ENCODE measurements around the gene ZNF580. TPM values are rescaled to one million over a fixed set of nuclear protein-coding genes. Genes with fewer than 3 reads are reported as not detected.
A peak's percentile ranks its signal among the peaks of the same experiment; 100 is the strongest.

Gene ZNF580
- total and polyA plus RNA-seq, 9 of the 15 experiments (the other 6 are each of a cell fraction or from before 2014, with no cell fraction given) = 2.3 to 47.4 (median 6.0) TPM

GRCh38 chr19:55679343-55680257, 38.8 kb downstream of the ZNF580 start:
- DNase-seq (ENCODE audit: extremely low read depth in 1 of 4, low spot score in 3 of 4) (no peak), FAIRE-seq (no peak), ATAC-seq (no peak)
- H3K4me1 ChIP-seq (replicated peaks in 1 of 2; ENCODE audit: control insufficient read depth in 2 of 2, insufficient read depth in 2 of 2, low read length in 2 of 2) = peaks cover 22 to 53% of the 10 kb centered on the region in 2 experiments
- 90% methylated on average over 24 of the region's 24 CpGs for WGBS (ENCODE audit: insufficient coverage, low coverage, missing lambda C conversion rate)
- H3K27me3 ChIP-seq (ENCODE audit: control insufficient read depth in 2 of 2, insufficient read depth in 2 of 2, low read length in 2 of 2) = no peaks in the 10 kb centered on the region
- no peak overlapping the region for H3K27ac ChIP-seq (ENCODE audit: extremely low read depth, low read depth, low read length)
- H3K4me2 ChIP-seq (ENCODE audit: insufficient read depth, low read length) = no peak overlapping the region
- H3K9me3 ChIP-seq (replicated peaks; ENCODE audit: control insufficient read depth, insufficient read depth, low read depth, low read length) = no peaks in the 10 kb centered on the region
- H3K4me3 ChIP-seq = no peak overlapping the region
- intact Hi-C loops (cut with micrococcal nuclease) = no loop called here
- H3K9ac ChIP-seq (ENCODE audit: insufficient read depth in 1 of 2, low read depth in 2 of 2, low read length in 2 of 2) = peak overlapping the region in 1 of 2 experiments; percentile 56; a peak in 2 of 4 replicates
- TF ChIP-seq ZNF766 (CRISPR knock-in tag; conservative IDR thresholded peaks at IDR 0.05) = no peak
- TF ChIP-seq RBFOX2 (IDR thresholded peaks at IDR 0.05; ENCODE audit: low read depth, low read length) = peak; percentile 44; the same call in 1 of the 2 replicates
- no peak for TF ChIP-seq TAF7 (tag; IDR thresholded peaks at IDR 0.05)
- BruUV-seq (replicated peaks) = no TSS peak
- peaks cover 6% of the 10 kb centered on the region for H3K9me1 ChIP-seq (ENCODE audit: control insufficient read depth, insufficient read depth, low read length)
- peaks cover 80% of the 10 kb centered on the region for H3K79me2 ChIP-seq (ENCODE audit: control insufficient read depth, insufficient read depth, low read length)
- no peak overlapping the region for H2AFZ ChIP-seq (ENCODE audit: low read depth, low read length)
- H4K20me1 ChIP-seq (replicated peaks; ENCODE audit: control insufficient read depth, insufficient read depth, low read length) = peaks cover 31% of the 10 kb centered on the region
- ChIA-PET POLR2A (interaction anchor here (2.4 kb wide), 1 partner anchor 11 kb away, joined by 5 read pairs; no protein-coding TSS in a partner anchor), CTCF (ENCODE audit: low intra/inter-chr PET ratio) (no interaction called here)
- peaks cover 80% of the 10 kb centered on the region; the same call in 2 of the 3 replicates for H3K36me3 ChIP-seq (ENCODE audit: control insufficient read depth, insufficient read depth, low read length)
- in situ Hi-C loops (cut with MboI) = no loop called here
